GM19468 (cell line): ENCODE data around the gene SLC8A1.

ENCODE experiments used
- ATAC-seq: cut with Tn5 transposase; IDR thresholded peaks from one replicate; pipeline ENCODE4 v1.9.1; 2021; ENCODE audit warnings: mild to moderate bottlenecking, moderate library complexity, moderate number of reproducible peaks; ENCODE audit not compliant: unreplicated experiment; ENCODE audit errors: extremely low read depth

The SLC8A1 gene

DNA sequence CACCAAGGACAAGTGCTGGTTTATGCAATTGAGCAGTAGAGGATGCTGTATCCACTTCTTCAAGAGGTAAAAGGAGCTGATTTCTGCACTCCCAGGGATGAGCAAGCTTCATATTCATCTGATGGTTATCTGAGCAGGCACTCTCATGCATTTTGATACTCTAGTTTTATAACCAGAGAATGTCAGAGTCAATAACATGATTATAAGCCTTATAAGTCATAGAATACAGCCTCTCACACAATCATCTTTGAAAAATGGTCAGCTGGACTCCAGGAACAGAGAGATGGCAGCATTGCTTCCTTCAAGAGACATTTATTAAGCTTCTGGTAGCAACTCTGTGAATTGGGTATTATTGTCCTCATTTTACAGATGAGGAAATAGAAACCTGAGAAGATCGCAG, 167.1 kb downstream of the SLC8A1 start:
- ATAC-seq: no peak

DNA sequence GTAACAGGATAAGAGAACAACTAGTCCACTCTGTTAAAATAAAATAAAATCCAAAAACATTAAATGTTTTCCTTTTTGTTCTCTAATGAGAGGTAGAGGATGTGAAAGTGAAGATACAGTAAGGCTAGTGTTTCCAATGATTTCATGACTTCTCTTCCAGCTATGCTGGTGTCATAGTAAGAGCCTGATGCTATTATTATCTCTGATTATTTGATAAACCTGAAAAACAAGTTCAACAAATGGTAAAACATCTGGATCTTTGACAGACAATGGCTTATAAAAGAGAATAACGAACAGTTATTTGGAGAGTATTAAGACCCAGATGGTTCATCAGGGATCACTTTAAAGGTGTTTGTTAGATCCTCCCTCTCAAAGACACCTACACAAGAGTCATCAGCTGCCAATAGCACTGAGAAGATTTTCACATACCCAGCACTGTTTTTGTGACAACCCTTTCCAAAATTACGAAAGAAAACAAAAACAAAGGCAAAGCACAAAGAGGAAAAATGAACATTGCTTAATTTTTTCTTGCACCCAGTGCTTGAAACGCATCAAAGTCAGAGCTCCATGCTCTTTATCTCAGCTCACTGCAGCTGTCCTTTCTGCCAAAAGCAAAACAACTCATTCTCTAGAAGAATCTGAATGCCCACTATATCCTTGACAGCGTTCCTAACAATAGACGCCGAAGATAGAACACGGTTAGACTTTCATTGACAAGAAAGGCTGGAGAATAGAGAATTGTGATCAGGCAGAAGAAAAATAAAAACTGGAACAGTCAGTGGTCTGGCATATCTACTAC, 168.6 kb downstream of the SLC8A1 start:
- no peak for ATAC-seq

DNA sequence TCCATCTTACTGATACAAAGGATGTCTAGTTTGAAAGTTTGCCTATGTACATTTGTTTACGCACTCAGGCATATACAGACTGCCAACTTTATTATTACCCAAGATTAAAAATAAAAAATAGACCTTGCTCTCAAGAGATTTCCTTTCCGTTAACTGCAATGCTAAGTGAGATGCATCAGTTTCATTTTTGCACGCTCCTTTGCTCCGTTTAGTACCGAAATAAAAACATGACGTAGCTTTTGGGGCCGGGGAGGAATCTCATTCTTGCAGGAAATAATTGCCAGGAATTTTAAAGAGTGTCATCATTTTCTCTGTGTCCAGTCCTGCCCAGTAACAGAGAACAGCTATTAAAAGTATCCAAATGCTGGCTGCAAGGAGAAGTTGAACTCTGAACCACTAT, 169.5 kb downstream of the SLC8A1 start:
- no peak for ATAC-seq

DNA sequence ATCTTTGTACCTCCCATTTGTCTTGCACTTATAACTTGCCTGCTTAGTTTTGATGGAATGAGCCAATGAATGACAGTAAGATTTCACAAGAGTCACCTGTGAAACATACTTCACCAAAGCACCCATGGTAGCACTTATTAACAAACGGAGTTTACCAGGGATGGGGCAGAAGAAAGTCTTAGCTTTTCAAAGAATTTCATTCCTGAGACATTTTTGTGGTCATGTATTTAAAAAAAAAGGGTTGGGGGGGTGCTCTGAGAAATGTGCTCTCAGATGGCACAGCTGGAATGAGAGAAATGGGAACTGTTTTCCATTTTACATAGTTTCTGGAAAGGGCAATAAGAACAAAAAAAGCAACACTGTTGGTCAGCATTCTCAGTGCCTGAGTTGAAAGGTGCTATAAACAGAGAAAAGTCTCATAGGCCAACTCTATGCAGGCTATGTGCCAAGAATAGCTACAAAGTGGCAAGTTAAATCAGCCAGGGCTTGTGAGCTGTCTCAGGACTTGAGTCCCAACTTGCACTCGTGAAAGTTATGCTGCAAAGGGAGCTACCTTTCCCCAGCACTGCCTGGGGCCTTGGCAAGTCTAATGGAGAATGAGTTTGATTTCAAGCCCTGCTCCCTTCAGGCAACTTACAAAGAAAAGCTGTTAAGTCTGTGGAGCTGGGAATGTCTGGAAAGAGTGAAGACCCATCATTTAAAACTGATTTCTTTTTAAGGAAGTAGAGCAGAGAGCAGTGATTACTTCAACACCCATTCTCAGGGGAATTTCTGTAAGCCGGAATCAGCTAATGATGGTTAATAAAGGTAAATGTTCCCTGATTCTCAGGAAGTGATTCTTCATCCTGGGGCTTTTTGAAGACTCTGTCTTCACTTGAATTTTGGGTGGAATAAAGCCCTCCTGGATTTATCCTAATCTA, 170.6 kb downstream of the SLC8A1 start:
- ATAC-seq: no peak

DNA sequence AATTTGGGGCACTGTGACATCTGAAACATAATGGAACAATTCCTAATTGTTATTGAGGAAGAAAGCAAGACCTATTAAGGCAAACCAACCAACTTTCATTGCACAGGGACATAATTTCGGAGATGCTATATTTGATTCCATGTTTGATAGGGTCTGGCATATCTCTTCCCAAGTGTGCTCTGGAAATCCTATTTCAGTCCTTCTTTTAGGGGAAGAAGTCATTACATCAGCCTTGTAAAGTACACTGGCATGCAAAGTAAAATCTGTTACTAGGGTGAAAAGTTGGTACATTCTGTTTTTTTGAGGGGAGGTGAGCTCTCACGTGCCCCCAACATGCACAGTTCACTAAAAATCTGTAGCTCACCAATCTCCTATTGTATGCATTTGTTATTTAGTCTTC, 172.4 kb downstream of the SLC8A1 start:
- no peak for ATAC-seq

DNA sequence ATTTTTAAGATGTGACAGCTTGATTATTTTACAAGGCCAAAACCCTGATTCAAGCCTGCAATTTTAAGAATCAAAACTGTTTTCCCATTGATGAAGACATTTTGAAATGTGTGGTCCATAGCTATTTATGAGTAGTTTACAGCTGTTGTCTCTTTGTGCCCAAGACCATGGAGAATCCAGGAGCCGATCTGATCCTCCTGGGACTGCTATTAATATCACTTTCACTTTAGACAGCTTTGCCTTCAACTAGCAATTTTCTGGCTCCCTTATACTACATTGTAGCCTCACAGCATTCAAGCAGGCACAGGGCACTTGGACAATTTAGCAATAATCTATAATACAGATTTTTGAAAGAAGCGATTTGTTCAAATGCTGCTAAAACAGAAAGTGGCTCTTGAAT, 172.9 kb downstream of the SLC8A1 start:
- no peak for ATAC-seq

DNA sequence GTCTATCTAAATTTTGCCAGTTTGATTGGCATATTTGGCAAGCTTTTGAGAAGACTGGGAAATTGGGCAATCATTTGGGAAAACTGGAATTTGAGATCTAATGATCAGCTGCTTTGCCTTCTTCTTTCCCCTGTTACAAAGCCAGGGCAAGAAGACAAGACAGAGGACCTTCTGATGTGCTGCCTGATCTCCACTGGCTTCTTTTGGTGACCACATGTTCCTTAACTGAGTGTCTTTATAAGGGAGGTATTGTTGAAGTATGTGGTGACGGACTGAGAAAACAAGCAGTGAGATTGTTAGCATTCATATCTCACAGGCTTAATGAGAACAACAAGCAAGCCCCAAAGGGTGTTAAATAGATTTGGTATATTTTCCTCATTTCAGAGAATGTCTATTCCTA, 175.8 kb downstream of the SLC8A1 start:
- no peak for ATAC-seq

DNA sequence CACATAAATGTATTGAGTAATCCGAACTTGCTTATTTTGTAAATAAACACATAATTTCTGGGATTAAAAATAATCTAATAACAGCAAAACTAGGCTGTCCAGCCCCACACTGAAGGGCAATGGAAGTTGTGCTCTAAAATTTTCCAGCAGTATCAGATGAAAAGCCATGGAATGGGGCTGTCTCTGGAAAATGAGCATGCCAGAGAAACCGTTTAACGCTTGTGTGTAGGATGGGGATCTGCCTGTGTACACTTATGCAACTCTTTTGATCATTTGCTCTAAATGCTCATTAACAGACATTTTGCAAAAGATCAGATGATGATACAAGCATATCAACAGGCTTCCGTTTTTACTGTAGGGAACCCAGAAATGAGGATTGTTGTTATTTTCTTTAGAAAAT, 177.6 kb downstream of the SLC8A1 start:
- ATAC-seq: no peak

DNA sequence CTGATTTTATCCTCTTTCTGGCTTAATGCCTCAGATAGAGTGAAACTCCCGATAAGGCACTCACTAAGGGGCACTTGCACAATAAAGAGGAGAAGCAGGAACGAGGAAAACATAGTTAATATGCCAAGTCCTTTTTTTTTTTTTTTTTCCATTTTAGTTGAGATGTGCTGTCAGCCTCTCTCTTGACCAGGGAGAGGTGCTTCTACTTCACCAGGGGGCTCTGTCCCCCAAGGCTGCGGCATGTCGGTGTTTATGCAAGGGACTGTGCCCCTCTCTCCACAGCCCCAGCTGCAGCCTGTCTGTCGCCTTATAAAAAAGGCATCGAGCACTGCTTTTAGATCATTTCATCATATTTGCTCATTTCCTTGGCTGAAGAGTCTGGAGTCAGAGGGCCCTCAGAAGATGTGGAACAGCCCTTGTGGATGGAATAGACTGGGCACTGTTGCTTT, 178.1 kb downstream of the SLC8A1 start:
- ATAC-seq: no peak

DNA sequence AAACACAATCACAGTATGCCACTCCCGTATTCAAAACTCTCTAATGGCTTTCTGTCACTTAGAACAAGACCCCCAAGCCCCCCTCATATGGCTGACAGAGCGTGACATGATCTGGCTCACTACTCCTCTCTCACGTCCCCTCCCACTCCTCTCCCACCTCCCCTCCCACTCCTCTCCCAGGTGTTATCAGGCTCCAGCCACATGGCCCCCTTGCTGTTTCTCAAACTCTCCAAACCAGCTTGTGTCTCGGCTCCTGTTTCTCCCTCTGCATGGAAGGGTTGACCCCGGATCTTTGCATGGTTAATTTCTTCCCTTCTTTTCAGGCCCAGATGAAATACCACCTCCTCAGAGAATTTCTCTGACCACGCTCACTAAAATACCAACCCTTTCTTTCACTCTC, 180.8 kb downstream of the SLC8A1 start:
- no peak for ATAC-seq

DNA sequence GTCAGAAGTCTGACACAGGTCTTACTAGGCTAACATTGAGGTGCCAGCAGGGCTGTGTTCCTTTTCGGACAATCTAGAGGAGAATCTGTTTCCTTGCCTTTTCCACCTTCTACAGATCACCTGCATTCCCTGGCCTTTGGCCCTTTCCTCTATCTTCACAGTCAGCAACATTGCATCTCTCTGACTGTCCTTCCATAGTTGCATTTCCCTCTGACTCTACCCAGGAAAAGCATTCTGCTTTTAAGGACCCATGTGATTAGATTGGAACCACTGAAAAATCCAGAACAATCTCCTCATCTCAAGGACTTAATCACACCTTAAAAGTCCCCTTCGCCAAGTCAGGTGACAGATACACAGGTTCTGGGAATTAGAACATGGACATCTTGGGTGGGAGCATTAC, 181.5 kb downstream of the SLC8A1 start:
- ATAC-seq: no peak

DNA sequence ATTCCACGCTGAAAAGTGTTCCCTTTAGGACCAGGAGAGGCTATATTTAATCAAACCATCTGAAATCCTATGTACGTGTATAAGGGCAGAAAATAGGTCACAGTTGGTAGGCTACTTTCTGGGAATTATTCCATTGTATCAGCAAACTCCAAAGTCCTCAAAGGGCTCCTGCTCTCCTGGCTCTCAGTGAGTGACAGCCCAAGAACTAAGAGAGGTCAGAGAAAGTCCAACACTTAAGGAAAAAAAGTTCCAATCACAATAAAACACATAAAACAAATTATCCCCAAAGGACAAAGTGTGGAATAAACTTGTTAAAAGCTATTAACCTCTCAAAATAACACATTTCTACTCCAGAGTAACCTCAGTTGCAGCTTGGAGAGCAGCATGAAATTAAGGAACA, 183.3 kb downstream of the SLC8A1 start:
- no peak for ATAC-seq

DNA sequence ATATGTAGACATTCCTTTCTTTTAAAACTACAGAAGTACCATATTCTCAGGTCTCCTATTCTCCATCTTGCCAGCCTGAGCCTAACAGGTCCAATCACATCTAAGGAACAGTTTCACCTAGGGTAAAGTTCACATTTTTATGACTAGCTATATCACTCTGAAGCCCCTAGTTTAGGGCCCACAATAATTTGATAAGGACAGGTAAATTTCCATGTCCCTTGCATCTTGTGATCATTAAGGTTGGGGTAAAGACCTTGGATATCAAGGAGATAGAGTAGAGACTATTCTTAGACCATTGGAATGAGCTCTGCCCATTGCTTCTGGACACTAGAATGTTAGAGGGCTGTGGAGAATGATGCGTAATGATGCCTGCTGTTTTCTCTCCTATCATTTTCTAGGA, 185.7 kb downstream of the SLC8A1 start:
- ATAC-seq: no peak

DNA sequence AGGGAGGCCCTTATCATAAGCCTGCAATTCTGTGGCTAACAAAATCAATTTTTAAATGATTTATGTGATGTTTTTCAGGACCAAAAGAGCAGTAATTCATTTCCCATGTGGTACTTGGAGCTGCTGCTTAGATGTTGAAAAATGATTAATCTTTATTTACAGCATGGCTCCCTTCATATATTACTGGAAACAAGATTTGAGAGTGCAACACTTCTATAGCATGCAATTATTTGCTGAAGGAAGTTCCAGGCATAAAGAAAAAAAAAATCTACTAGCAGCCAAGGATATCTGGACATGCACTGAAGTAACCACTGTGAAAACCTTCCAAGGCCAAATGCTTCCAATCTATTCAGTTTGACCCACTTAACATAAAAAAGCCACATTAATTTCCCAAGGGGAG, 186.3 kb downstream of the SLC8A1 start:
- ATAC-seq: no peak

DNA sequence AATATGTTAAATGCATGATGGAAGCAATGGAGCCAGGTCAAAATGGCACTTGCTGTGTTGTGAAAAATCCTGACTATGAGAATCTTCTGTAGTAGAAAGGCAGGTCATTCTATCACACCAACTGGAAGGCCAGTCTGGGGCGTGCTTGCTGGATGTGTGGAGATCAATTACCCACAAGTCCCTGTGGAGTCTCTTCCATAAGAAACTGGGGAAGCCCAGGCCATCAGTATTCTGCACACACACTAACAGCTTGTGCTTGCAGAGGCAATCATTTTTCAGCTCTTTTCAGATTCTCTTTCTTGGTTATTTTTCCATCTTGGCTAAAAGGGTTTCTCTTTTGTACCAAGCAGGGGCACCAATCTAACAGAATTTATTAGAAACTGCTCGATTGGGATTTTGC, 190.8 kb downstream of the SLC8A1 start:
- ATAC-seq: no peak

DNA sequence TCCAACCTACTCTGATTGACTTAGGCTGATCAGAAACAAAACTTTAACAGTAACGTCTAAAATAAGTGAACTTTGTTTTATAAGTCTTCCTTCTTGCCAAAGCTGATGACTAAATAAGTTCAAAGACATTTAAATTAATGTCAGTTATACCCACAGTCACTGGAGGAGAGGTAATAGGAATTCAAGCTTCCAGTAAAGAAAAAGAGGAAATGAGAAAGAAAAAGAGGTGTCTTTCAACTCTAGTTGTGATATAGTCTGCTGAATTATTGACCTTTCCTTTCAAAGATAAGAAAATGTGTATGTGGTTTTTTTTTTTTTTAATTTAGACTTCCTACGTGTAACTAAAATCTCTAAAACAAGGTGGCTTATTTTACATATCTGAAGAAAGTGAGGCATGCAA, 191.5 kb downstream of the SLC8A1 start:
- ATAC-seq: no peak

DNA sequence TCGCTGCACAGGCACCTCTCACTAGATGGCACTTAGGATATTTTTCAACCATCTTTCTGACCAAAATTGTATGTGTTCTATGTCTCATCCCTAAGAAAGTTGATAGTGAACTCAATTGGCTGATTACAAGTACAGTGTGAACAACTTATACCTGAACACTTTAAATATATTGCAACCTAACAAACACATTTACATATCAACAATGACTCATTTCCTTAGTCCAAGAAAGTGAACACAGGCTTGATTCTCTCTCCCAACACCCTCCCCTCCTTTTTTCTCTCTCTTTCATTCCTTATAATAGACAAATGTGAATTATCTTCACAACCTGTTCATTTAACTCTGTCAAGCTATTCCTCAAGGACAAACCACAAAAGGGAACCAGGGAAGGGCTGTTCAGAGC, 192.0 kb downstream of the SLC8A1 start:
- no peak for ATAC-seq

DNA sequence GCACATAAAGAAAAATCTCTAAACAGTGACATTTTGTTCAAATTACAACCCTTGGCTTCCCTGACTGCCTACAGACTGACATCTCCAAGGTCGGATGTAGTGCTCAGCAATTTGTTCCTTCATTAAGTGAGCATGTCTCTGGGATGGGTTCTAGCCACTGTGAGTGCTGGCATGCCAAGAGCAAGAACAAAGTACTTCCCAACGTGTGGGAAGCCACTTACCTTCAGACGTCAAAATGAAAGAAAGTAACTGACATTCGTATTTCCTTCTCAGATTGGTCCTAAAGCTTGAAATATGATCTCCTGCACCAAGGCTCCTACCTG, 193.8 kb downstream of the SLC8A1 start:
- ATAC-seq: no peak

DNA sequence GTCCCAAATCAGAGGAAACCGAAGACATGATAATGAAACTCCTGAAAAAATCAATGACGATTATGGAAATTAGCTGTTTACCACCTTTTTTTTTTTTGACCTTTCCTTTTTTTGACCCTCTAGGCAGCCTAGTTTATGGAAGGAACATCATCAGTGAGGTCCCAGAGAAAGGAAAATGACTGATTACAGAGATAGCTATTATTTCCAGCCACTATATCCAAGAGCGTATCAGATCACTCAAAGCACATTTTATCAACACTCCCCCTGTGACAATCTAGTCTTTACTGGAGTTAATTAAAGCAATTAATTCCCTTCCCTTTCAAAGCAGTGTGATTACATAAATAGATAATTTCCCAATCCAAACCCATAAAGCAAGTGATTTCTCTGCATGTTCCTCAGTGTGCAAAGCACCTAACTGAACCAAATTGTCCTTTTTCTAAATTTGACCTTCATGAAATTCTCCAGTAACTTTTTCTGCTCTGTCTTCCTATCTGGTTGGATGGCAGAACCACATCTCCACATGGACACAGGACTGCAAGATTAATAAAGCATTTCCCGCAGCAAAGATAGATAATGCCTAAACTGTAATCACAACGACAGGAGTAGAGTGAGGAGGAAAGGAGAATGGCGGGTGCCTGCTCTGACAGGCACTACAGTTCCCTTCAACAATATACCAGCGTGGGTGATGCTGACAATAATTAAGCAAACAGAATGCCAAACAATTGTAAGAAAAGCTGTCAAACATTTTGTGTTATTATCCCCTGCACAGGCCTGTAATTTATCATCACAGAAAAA, 194.4 kb downstream of the SLC8A1 start:
- ATAC-seq: no peak

DNA sequence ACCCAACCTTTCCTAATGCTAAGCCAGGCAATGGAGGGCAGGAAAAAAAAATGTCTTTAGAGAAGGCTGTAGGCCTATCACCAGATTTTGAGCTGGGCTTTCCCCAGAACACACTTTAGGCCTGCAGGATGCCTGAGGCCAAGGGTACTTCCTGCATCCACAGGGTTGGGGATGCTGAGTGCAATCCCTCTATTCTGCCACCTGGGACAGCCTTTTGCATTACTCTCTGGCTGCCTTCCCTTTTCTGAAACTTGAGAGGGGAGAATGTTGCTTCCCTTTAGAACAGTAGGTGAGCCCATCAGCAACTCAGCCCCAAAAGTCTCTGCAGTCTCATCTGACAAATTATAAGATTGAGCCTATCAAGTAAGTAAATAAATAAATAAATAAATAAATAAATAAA, 195.2 kb downstream of the SLC8A1 start:
- ATAC-seq: no peak

DNA sequence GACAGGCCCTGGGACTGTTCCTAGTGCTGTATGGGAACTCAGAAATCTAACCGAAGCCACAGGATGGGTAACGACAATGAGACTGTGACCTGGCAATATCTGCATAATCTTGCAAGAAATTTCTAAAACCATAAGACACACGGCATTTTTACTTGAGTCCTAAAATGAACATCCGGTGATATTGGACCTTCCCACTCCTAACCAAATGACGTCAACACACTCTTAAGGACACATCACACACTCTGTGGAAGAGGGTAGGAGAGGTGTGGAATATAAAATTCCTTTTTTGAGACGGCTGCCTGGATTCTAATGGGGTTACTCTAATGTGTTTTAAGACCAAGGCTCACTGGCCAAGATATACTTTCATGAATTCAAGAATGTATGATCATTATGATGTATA, 195.9 kb downstream of the SLC8A1 start:
- ATAC-seq: no peak
